ENCODE data around the gene COA7.
"Not testable (repeated sequence)": the region's sequence is repeated elsewhere in the genome, so short reads cannot be mapped to it uniquely, and the experiment has no call there.

The COA7 gene

GRCh38 chr1:52733368-52733767 is 35.2 kb upstream of the COA7 start:
- TF ChIP-seq ZFX (IDR thresholded peaks at IDR 0.05) (no peak), CTCF (conservative IDR thresholded peaks at IDR 0.05) (no peak)
- H3K27ac ChIP-seq = no peak overlapping the region

- no peak overlapping the region for H3K27ac ChIP-seq
- TF ChIP-seq CTCF (conservative IDR thresholded peaks at IDR 0.05) = no peak
- TF ChIP-seq ZFX (IDR thresholded peaks at IDR 0.05) = no peak
Observed at GRCh38 chr1:52727956-52728656, 30.0 kb upstream of the COA7 start.

GRCh38 chr1:52727114-52727586 is 29.0 kb upstream of the COA7 start:
- TF ChIP-seq CTCF (conservative IDR thresholded peaks at IDR 0.05) (no peak), ZFX (IDR thresholded peaks at IDR 0.05) (no peak)
- H3K27ac ChIP-seq = peak overlapping the region; percentile 92

GRCh38 chr1:52726265-52727113 is 28.3 kb upstream of the COA7 start, which contains the start of gene ZYG11B:
TSS of gene ZYG11B (plus strand) at chr1:52726453. CDS start at chr1:52726654, 201 bp downstream.
- H3K27ac ChIP-seq = peak within 1 kb of the TSS; percentile 92
- peak; percentile 98 for TF ChIP-seq ZFX (IDR thresholded peaks at IDR 0.05)
- no peak for TF ChIP-seq CTCF (conservative IDR thresholded peaks at IDR 0.05)

- H3K27ac ChIP-seq = peak overlapping the region; percentile 92; the same call in 1 of the 2 replicates
- TF ChIP-seq CTCF (conservative IDR thresholded peaks at IDR 0.05) (no peak), ZFX (IDR thresholded peaks at IDR 0.05) (no peak)
Observed at GRCh38 chr1:52725903-52726264, 27.7 kb upstream of the COA7 start.

GRCh38 chr1:52723260-52723659 is 25.1 kb upstream of the COA7 start:
- no peak for TF ChIP-seq ZFX (IDR thresholded peaks at IDR 0.05)
- no peak for TF ChIP-seq CTCF (conservative IDR thresholded peaks at IDR 0.05)
- H3K27ac ChIP-seq = no peak overlapping the region

- not testable (repeated sequence) for H3K27ac ChIP-seq
Observed at GRCh38 chr1:52715296-52715695, 17.1 kb upstream of the COA7 start.

Data from C4-2B (cell line).